IMR-90 (cell line): ENCODE results near the gene PITPNC1.

Experiments used
- CEBPB ChIP-seq: IDR thresholded peaks from 2 replicates; pipeline ENCODE4 v1.6.1; 2012; ENCODE audit warnings: low read depth, low read length, improper control_type of control experiment
- CTCF ChIP-seq: conservative IDR thresholded peaks from 2 replicates; pipeline ENCODE4 v1.5.1; 2012; ENCODE audit warnings: mild to moderate bottlenecking, low read depth, low read length, improper control_type of control experiment
- POLR2A ChIP-seq: IDR thresholded peaks from 2 replicates; pipeline ENCODE4 v1.6.1; 2012; ENCODE audit warnings: mild to moderate bottlenecking, low read depth, low read length
- RFX5 ChIP-seq: IDR thresholded peaks from 2 replicates; pipeline ENCODE4 v1.8.0; 2012; ENCODE audit warnings: low read depth, mild to moderate bottlenecking, low read length, moderate library complexity

GRCh38 chr17:67532326-67532871 is 155.3 kb downstream of the PITPNC1 start:
- TF ChIP-seq RFX5 = no peak
- TF ChIP-seq CEBPB = no peak
- TF ChIP-seq CTCF = no peak
- TF ChIP-seq POLR2A = no peak
